K562 (cell line): ENCODE measurements around the gene ARL14EPL. TPM values are rescaled to one million over a fixed set of nuclear protein-coding genes. Genes with fewer than 3 reads are reported as not detected.
A peak's percentile ranks its signal among the peaks of the same experiment; 100 is the strongest.

ENCODE experiments used
- ATAC-seq: fragments of 200-7000 bp; cut with Tn5 transposase; 3 replicates; pipeline ENCODE4 v1.9.1; 2020; ENCODE audit warnings: moderate library complexity
- Bru-seq: library from RNA; stranded (reverse); fragments of 400-500 nt; gene quantifications from one replicate; lab custom pipeline; 2021; lab: Mats Ljungman, UMichigan
- BruChase-seq, 2 experiments: library from RNA; stranded (reverse); fragments of 400-500 nt; gene quantifications; one replicate each; lab custom pipeline; 2021; lab: Mats Ljungman, UMichigan
- BruUV-seq: library from RNA; stranded (reverse); fragments of 400-500 nt; replicated peaks from 2 replicates; lab custom pipeline; 2021; lab: Mats Ljungman, UMichigan
- CTCF ChIA-PET: fragments of 300-600 bp; formaldehyde crosslinking; extraction: SDS; loops from one replicate; lab custom pipeline; 2021; ENCODE audit warnings: low intra/inter-chr PET ratio; lab: Yijun Ruan, JAX
- POLR2A ChIA-PET: fragments of 300-600, 350-650 bp; sonication (Branson Sonifier 250); formaldehyde crosslinking; extraction: SDS; loops from one replicate; lab custom pipeline; 2021; ENCODE audit warnings: antibody characterized with exemption, inconsistent platforms; lab: Yijun Ruan, JAX
- DNase-seq, 4 experiments: peaks; one replicate each; pipeline versions ENCODE4 v3.0.0 to v3.0.0-alpha.2; 2011 to 2018; ENCODE audit warnings: low spot score in 3 of 4, mixed read lengths in 3 of 4; ENCODE audit errors: extremely low read depth in 1 of 4
- FAIRE-seq: peaks from 2 replicates; lab custom pipeline; 2011; peaks lifted over from hg19 to GRCh38; lab: Jason Lieb, UNC
- H2AFZ ChIP-seq: 2 replicates; pipeline ENCODE4 v1.6.0; 2011; ENCODE audit warnings: low read depth, low read length, control low read depth, inconsistent platforms
- H3K27ac ChIP-seq: fragments of 200-600 bp; 3 replicates; pipeline ENCODE4 v1.8.0; 2011; ENCODE audit warnings: low read depth, mild to moderate bottlenecking, control low read depth, inconsistent platforms, low read length, moderate library complexity, mixed read lengths; ENCODE audit errors: extremely low read depth
- H3K27me3 ChIP-seq, 2 experiments: fragments of 300-600 bp in 1 of 2; 2 replicates in 1 of 2; 3 replicates in 1 of 2; pipeline versions ENCODE4 v1.6.0 to v1.8.0; 2011; ENCODE audit warnings: inconsistent platforms in 2 of 2, low read length in 2 of 2, mild to moderate bottlenecking in 1 of 2, mixed read lengths in 1 of 2, moderate library complexity in 1 of 2; ENCODE audit not compliant: control insufficient read depth in 2 of 2, insufficient read depth in 2 of 2
- H3K36me3 ChIP-seq: fragments of 300-600 bp; 3 replicates; pipeline ENCODE4 v1.8.0; 2011; ENCODE audit warnings: mild to moderate bottlenecking, low read length, inconsistent platforms; ENCODE audit not compliant: control insufficient read depth, insufficient read depth
- H3K4me1 ChIP-seq, 2 experiments: fragments of 200-600 bp in 1 of 2; replicated peaks in 1 of 2; 2 replicates in 1 of 2; 3 replicates in 1 of 2; pipeline versions ENCODE4 v1.5.1 to v1.8.0; 2011; ENCODE audit warnings: inconsistent platforms in 2 of 2, low read length in 2 of 2, mild to moderate bottlenecking in 1 of 2, mixed read lengths in 1 of 2, moderate library complexity in 1 of 2; ENCODE audit not compliant: control insufficient read depth in 2 of 2, insufficient read depth in 2 of 2
- H3K4me2 ChIP-seq: 2 replicates; pipeline ENCODE4 v1.6.1; 2011; ENCODE audit warnings: low read length, control low read depth, inconsistent platforms, mixed read lengths; ENCODE audit not compliant: insufficient read depth
- H3K4me3 ChIP-seq: fragments of 200-600 bp; sonication (generic), shearing (Covaris generic); 2 replicates; pipeline ENCODE4 v1.5.1; 2016; ENCODE audit warnings: control low read depth, inconsistent platforms
- H3K79me2 ChIP-seq: fragments of 200-600 bp; 3 replicates; pipeline ENCODE4 v1.8.0; 2011; ENCODE audit warnings: low read length, inconsistent platforms; ENCODE audit not compliant: control insufficient read depth, insufficient read depth
- H3K9ac ChIP-seq, 2 experiments: 2 replicates each; pipeline versions ENCODE4 v1.6.0 to v1.6.1; 2011; ENCODE audit warnings: low read depth in 2 of 2, low read length in 2 of 2, control low read depth in 1 of 2, inconsistent platforms in 1 of 2, mild to moderate bottlenecking in 1 of 2, mixed read lengths in 1 of 2; ENCODE audit not compliant: insufficient read depth in 1 of 2
- H3K9me1 ChIP-seq: one replicate; pipeline ENCODE4 v1.6.0; 2011; ENCODE audit warnings: inconsistent platforms, mild to moderate bottlenecking, low read length, moderate library complexity; ENCODE audit not compliant: control insufficient read depth, insufficient read depth
- H3K9me3 ChIP-seq: replicated peaks from 2 replicates; pipeline ENCODE4 v1.5.1; 2011; ENCODE audit warnings: low read depth, low read length, inconsistent platforms; ENCODE audit not compliant: control insufficient read depth, insufficient read depth
- H4K20me1 ChIP-seq: replicated peaks from 2 replicates; pipeline ENCODE4 v1.6.1; 2011; ENCODE audit warnings: low read length, inconsistent platforms, mixed read lengths; ENCODE audit not compliant: control insufficient read depth, insufficient read depth
- CHD2 ChIP-seq: IDR thresholded peaks from 2 replicates; pipeline ENCODE4 v1.6.1; 2011; ENCODE audit warnings: low read depth, low read length
- JUND ChIP-seq, 2 experiments: IDR thresholded peaks; 2 replicates in 1 of 2; 3 replicates in 1 of 2; pipeline ENCODE4 v1.6.1; 2011; ENCODE audit warnings: borderline replicate concordance in 2 of 2, low read depth in 2 of 2, low read length in 2 of 2, improper control_type of control experiment in 1 of 2, missing biosample characterization in 1 of 2, missing genetic modification characterization in 1 of 2, missing genetic modification reagents in 1 of 2
- NR2C2 ChIP-seq, 2 experiments: fragments of 200-800 bp in 1 of 2; sonication (Bioruptor generic) in 1 of 2; sonication (generic) in 1 of 2; formaldehyde crosslinking in 1 of 2; IDR thresholded peaks; 2 replicates each; pipeline versions ENCODE4 v1.6.1 to v1.8.0; 2016 to 2022; ENCODE audit warnings: mild to moderate bottlenecking in 1 of 2, missing compliant biosample characterization in 1 of 2, missing genetic modification characterization in 1 of 2, missing genetic modification reagents in 1 of 2
- ZNF311 ChIP-seq: fragments of 250-450 bp; sonication (Bioruptor Pico); IDR thresholded peaks from 2 replicates; pipeline ENCODE4 v1.4.0; 2020; ENCODE audit warnings: mild to moderate bottlenecking, moderate library complexity
- ZNF655 ChIP-seq: fragments of 250-450 bp; sonication (Bioruptor Pico); IDR thresholded peaks from 2 replicates; pipeline ENCODE4 v1.5.0; 2021
- ZNF717 ChIP-seq: fragments of 250-450 bp; sonication (Bioruptor Pico); IDR thresholded peaks from 2 replicates; pipeline ENCODE4 v1.5.0; 2021
- WGBS: fragments of 100-300 bp; shearing (Covaris generic); methylation state at CpG from one replicate; pipeline ENCODE4 v1.1.6; 2016; ENCODE audit warnings: low coverage, mixed read lengths; ENCODE audit not compliant: insufficient coverage; ENCODE audit errors: missing lambda C conversion rate; 5-methylcytosine and 5-hydroxymethylcytosine counted together
- in situ Hi-C: fragments of 300-500 bp; cut with MboI; formaldehyde crosslinking; loops from 4 replicates; pipeline ENCODE4 v1.15.0; 2018; ENCODE audit warnings: inconsistent platforms, mixed read lengths
- intact Hi-C: fragments of 100-400 bp; cut with micrococcal nuclease; formaldehyde crosslinking; loops from 2 replicates; pipeline ENCODE4 v1.14.2; 2022
- long read RNA-seq, 3 experiments: library from polyadenylated mRNA in 2 of 3; library from RNA in 1 of 3; unstranded in 2 of 3; stranded (forward) in 1 of 3; transcript quantifications; one replicate each; pipeline ENCODE4 v2.0.0, GENCODE V29; 2019 to 2022
- polyA minus RNA-seq, 3 experiments: library from RNA; depleted of rRNA, polyadenylated mRNA; stranded (reverse); fragments of >200 nt; gene quantifications; 2 replicates each; pipeline ENCODE4 v1.2.3, GENCODE V29; 2011
- polyA plus RNA-seq, 8 experiments: library from polyadenylated mRNA; depleted of rRNA in 4 of 8; stranded (reverse) in 5 of 8; unstranded in 3 of 8; fragments of >200 nt; fragmentation: Nextera tagmentation in 2 of 8; fragmentation: Illumina TruSeq in 1 of 8; extraction: Ambion mirVana in 2 of 8; extraction: Trizol in 1 of 8; gene quantifications; 2 replicates each; pipeline versions ENCODE4 v1.2.1 to v1.2.3, GENCODE V29; 2011 to 2014; ENCODE audit warnings: inconsistent platforms in 1 of 8, missing spikeins in 1 of 8
- total RNA-seq, 7 experiments: library from RNA; depleted of rRNA in 6 of 7; stranded (reverse); fragments of >200 nt in 6 of 7; fragmentation: Illumina TruSeq in 2 of 7; extraction: Trizol in 2 of 7; gene quantifications; 2 replicates each; pipeline versions ENCODE4 v1.2.1 to v1.2.3, GENCODE V29; 2011 to 2021; ENCODE audit warnings: low replicate concordance in 1 of 7
- TF ChIP-seq, protein P1 (sequence below): fragments of 250-450 bp; sonication (Bioruptor Pico); IDR thresholded peaks from 2 replicates; pipeline ENCODE4 v1.8.0; 2021; ENCODE audit warnings: borderline replicate concordance, mild to moderate bottlenecking, moderate library complexity; ENCODE audit not compliant: poor library complexity, severe bottlenecking
- TF ChIP-seq, protein P2 (sequence below): fragments of 450-650 bp; IDR thresholded peaks from 2 replicates; pipeline ENCODE4 v1.6.1; 2016; ENCODE audit warnings: mild to moderate bottlenecking
- TF ChIP-seq, protein P3 (sequence below): fragments of 450-650 bp; formaldehyde crosslinking; IDR thresholded peaks from 2 replicates; pipeline ENCODE4 v1.4.0; 2020; ENCODE audit warnings: mild to moderate bottlenecking, mixed read lengths

The ARL14EPL gene
- not detected in 2 replicates for total RNA-seq (2011; cell fraction: chromatin; rRNA removed; ENCODE audit: low replicate concordance)
- total RNA-seq (2011; cell fraction: nucleolus; rRNA removed): not detected in 2 replicates
- total RNA-seq (2011; cell fraction: nucleoplasm; rRNA removed): not detected in 2 replicates
- total RNA-seq (2014; rRNA removed) (not detected in 2 replicates), total RNA-seq (2014; rRNA removed; fragmentation: Illumina TruSeq; extraction: Trizol) (0.10 TPM in 1 of 2 replicates, not detected in the other), total RNA-seq (2015; rRNA removed; fragmentation: Illumina TruSeq; extraction: Trizol) (not detected in 2 replicates), total RNA-seq (2021) (0.09 and 0.20 TPM in 2 replicates), polyA plus RNA-seq (2011; rRNA removed) (0.07 TPM in 1 of 2 replicates, not detected in the other), polyA plus RNA-seq (2014; fragmentation: Illumina TruSeq; extraction: Trizol) (not detected in 2 replicates), polyA plus RNA-seq (2014; fragmentation: Nextera tagmentation; extraction: Ambion mirVana) (under 1 TPM; 0.06 to 0.14 TPM), polyA plus RNA-seq (2014; rRNA removed) (0.20 TPM in 1 of 2 replicates, not detected in the other), polyA minus RNA-seq (2011; rRNA and poly(A)+ RNA removed) (not detected in 2 replicates), Bru-seq, nascent RNA (percentile 20 among the genes with signal in this experiment), BruChase-seq, experiment 1, labeled RNA remaining after a 2-hour chase (percentile 33 among the genes with signal in this experiment), BruChase-seq, experiment 2, labeled RNA remaining after a 6-hour chase (percentile 35 among the genes with signal in this experiment)
- polyA plus RNA-seq (2011; cell fraction: cytosol; rRNA removed): not detected in 2 replicates
- polyA plus RNA-seq (2011; cell fraction: nucleus; rRNA removed): not detected in 2 replicates
- polyA plus RNA-seq (2012): not detected in 2 replicates
- polyA minus RNA-seq (2011; cell fraction: cytosol; rRNA and poly(A)+ RNA removed): not detected in 2 replicates
- polyA minus RNA-seq (2011; cell fraction: nucleus; rRNA and poly(A)+ RNA removed): not detected in 2 replicates
- long read RNA-seq, experiment 1: 0 reads
- long read RNA-seq, experiment 2: 0 reads
- long read RNA-seq, experiment 3, partial matches to known transcripts: 0 of 12 reads
- long read RNA-seq, experiment 3, other reads (novel, unspliced or antisense): 12 of 12 reads

GRCh38 chr5:116032094-116032517, at the start of gene ARL14EPL:
ARL14EPL (plus strand) TSS chr5:116032472; CDS start chr5:116051466, 18,994 bp downstream.
- DNase-seq (peak; percentile 20 to 67 (median 32)), ATAC-seq (peak; percentile 96), FAIRE-seq (peak; percentile 75)
- CTCF ChIA-PET: interaction anchor here (0.8 kb wide), 1 partner anchor 144 kb away, joined by 3 read pairs; no protein-coding TSS in a partner anchor
- in situ Hi-C loops: no loop called here
- H3K4me3 ChIP-seq: no peak within 1 kb of the TSS
- no peaks in the 10 kb centered on the region for H4K20me1 ChIP-seq
- POLR2A ChIA-PET: interaction anchor here (0.8 kb wide), 1 partner anchor 9 kb away, joined by 3 read pairs; no protein-coding TSS in a partner anchor
- no peaks in the 10 kb centered on the region for H3K4me1 ChIP-seq
- intact Hi-C loops: loop anchor here (1.0 to 10.0 kb wide), 2 partner anchors 144 to 197 kb away; no protein-coding TSS in a partner anchor
- no peaks in the 10 kb centered on the region for H3K36me3 ChIP-seq
- H3K4me2 ChIP-seq: no peak within 1 kb of the TSS; the same call in 1 of the 2 replicates
- H3K9me3 ChIP-seq: no peaks in the 10 kb centered on the region
- H3K9ac ChIP-seq: no peak within 1 kb of the TSS
- H3K79me2 ChIP-seq: no peaks in the 10 kb centered on the region
- WGBS: 2% methylated on average over 9 of the region's 9 CpGs
- peak within 1 kb of the TSS; percentile 17; the same call in 1 of the 2 replicates for H2AFZ ChIP-seq
- BruUV-seq: no TSS peak
- H3K9me1 ChIP-seq: no peaks in the 10 kb centered on the region
- no peaks in the 10 kb centered on the region for H3K27me3 ChIP-seq
- H3K27ac ChIP-seq: no peak within 1 kb of the TSS
- TF ChIP-seq CHD2 (no peak), ZNF311 (CRISPR knock-in tag) (no peak), JUND (IDR thresholded peaks at IDR 0.05; ENCODE audit: borderline replicate concordance, low read depth, low read length) (peak; percentile 81), JUND (tag; IDR thresholded peaks at IDR 0.05; ENCODE audit: borderline replicate concordance, low read depth, low read length) (peak; percentile 79; the same call in 2 of the 3 replicates), ZNF717 (no peak), NR2C2 (CRISPR knock-in tag; IDR thresholded peaks at IDR 0.05) (no peak), NR2C2 (tag; IDR thresholded peaks at IDR 0.05) (peak; percentile 55; the same call in 1 of the 2 replicates), ZNF655 (CRISPR knock-in tag) (no peak)
- TF ChIP-seq, protein P1, sequence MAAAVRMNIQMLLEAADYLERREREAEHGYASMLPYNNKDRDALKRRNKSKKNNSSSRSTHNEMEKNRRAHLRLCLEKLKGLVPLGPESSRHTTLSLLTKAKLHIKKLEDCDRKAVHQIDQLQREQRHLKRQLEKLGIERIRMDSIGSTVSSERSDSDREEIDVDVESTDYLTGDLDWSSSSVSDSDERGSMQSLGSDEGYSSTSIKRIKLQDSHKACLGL (CRISPR knock-in tag): no peak
- TF ChIP-seq, protein P2, sequence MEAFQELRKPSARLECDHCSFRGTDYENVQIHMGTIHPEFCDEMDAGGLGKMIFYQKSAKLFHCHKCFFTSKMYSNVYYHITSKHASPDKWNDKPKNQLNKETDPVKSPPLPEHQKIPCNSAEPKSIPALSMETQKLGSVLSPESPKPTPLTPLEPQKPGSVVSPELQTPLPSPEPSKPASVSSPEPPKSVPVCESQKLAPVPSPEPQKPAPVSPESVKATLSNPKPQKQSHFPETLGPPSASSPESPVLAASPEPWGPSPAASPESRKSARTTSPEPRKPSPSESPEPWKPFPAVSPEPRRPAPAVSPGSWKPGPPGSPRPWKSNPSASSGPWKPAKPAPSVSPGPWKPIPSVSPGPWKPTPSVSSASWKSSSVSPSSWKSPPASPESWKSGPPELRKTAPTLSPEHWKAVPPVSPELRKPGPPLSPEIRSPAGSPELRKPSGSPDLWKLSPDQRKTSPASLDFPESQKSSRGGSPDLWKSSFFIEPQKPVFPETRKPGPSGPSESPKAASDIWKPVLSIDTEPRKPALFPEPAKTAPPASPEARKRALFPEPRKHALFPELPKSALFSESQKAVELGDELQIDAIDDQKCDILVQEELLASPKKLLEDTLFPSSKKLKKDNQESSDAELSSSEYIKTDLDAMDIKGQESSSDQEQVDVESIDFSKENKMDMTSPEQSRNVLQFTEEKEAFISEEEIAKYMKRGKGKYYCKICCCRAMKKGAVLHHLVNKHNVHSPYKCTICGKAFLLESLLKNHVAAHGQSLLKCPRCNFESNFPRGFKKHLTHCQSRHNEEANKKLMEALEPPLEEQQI: no peak
- TF ChIP-seq, protein P3, sequence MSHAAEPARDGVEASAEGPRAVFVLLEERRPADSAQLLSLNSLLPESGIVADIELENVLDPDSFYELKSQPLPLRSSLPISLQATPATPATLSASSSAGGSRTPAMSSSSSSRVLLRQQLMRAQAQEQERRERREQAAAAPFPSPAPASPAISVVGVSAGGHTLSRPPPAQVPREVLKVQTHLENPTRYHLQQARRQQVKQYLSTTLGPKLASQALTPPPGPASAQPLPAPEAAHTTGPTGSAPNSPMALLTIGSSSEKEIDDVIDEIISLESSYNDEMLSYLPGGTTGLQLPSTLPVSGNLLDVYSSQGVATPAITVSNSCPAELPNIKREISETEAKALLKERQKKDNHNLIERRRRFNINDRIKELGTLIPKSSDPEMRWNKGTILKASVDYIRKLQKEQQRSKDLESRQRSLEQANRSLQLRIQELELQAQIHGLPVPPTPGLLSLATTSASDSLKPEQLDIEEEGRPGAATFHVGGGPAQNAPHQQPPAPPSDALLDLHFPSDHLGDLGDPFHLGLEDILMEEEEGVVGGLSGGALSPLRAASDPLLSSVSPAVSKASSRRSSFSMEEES: no peak
